Vagina (tissue), 2 donors: ENCODE measurements around the gene CSTF3.

ENCODE experiments used
- CTCF ChIP-seq, 3 experiments: fragments of 450-650 bp in 2 of 3; fragments of 200-600 bp in 1 of 3; sonication (generic) in 1 of 3; IDR thresholded peaks; one replicate each; pipeline ENCODE4 v1.5.1; 2017 to 2019; ENCODE audit warnings: antibody characterized with exemption in 3 of 3, mild to moderate bottlenecking in 2 of 3, moderate library complexity in 2 of 3
- POLR2A ChIP-seq, 2 donors: fragments of 450-650 bp; IDR thresholded peaks; one replicate each; pipeline ENCODE4 v1.6.1; 2017; ENCODE audit warnings: antibody characterized with exemption in 2 of 2, mild to moderate bottlenecking in 2 of 2, moderate library complexity in 2 of 2

- TF ChIP-seq CTCF (IDR thresholded peaks at IDR 0.05) = no peak
- no peak for TF ChIP-seq POLR2A (IDR thresholded peaks at IDR 0.05)
These were observed 51.9 kb downstream of the CSTF3 start for GRCh38 chr11:33109294-33109895.
